GM19452 (cell line): ENCODE data around the gene CRYBA1.

Experiments
- ATAC-seq: cut with Tn5 transposase; IDR thresholded peaks from one replicate; pipeline ENCODE4 v1.9.1; 2021; ENCODE audit not compliant: unreplicated experiment

The CRYBA1 gene

DNA sequence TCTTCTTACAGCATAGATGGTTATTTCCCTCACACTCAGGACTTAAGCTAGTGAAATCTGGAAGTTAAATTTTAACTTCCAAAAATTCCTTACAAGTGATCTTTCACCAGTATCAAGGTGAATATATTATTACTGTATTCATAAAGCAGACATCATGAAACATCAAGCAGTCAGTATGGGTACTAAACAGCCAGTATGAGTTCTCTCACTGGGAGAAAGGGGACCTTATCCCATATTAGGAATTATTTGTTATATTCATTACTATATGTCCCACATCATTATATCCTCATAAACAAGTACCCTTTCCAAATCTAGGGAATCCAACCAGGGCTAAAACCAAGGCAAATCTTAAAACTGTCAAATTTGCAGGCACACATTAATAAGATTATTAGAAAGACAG is 32.0 kb downstream of the CRYBA1 start:
- no peak for ATAC-seq

DNA sequence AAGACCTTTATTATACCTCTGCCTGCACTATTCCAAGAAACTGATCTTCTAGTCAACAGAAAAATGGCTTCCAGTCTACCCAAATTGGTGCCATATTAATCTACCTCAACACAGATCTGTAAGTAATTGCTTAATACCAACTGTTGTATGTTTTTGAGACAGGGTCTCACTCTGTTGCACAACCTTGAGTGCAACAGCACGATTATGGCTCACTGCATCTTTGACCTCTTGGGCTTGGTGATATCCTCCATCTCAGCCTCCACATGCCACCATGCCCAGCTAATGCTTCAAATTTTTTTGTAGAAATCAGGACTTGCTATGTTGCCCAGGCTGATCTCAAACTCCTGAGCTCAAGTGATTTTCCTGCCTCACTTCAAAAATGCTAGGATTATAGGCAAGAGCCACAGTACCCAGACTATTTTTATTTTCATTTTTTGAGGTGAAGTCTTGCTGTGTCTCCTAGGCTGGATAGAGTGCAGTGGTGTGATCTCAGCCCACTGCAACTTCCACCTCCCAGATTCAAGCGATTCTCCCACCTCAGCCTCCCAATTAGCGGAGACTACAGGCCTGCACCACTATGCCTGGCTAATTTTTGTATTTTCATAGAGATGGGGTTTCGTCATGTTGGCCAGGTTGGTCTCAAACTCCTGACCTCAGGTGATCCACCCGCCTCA is 32.9 kb downstream of the CRYBA1 start:
- ATAC-seq = no peak

DNA sequence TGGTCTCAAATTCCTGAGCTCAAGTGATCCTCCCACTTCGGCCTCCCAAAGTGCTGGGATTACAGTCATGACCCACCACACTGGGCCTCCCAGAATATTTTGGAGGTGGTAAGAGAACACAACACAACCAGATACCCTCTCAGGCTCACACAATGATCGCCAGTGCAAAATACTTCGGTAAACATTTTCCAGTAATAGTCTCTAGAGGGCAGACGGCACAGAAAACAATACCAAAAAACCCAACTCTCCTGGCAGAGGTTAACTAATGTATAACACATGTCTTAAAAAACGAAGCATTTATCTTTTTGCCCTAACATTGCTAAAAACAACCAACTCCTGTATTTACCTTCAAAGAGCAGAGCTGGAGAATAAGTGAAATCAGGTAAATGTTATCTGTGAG is 36.8 kb downstream of the CRYBA1 start:
- ATAC-seq = no peak

- no peak for ATAC-seq
Observed at GRCh38 chr17:29283961-29284360, 37.3 kb downstream of the CRYBA1 start.

- no peak for ATAC-seq
Observed at GRCh38 chr17:29289852-29290251, 43.2 kb downstream of the CRYBA1 start.

DNA sequence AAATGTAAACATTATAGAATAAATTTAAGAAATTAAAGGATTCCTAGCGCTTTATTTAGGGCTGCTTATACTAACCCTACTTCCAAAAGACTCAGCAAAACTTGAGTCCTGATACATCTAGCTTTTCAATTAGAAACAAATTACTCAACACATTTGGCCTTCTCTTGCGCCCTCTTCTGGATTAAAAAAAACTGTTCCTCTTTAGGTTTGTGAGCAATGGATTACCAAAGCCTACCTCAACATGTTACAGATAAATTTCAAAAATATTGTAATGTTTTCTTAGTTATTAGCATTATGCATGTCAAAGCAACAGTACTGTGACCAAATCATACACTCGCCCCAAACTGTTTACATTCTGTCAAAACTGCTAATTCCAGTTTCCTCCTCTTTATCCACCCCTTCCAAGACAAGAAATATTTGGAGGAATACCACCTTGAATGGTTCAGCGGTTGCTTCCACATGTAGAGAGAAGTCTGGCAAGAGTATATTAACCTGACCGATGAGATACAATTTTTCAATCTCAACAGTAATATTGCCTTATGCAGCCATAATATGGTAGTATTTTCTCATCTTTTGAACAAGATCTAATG is 44.6 kb downstream of the CRYBA1 start:
- no peak for ATAC-seq

DNA sequence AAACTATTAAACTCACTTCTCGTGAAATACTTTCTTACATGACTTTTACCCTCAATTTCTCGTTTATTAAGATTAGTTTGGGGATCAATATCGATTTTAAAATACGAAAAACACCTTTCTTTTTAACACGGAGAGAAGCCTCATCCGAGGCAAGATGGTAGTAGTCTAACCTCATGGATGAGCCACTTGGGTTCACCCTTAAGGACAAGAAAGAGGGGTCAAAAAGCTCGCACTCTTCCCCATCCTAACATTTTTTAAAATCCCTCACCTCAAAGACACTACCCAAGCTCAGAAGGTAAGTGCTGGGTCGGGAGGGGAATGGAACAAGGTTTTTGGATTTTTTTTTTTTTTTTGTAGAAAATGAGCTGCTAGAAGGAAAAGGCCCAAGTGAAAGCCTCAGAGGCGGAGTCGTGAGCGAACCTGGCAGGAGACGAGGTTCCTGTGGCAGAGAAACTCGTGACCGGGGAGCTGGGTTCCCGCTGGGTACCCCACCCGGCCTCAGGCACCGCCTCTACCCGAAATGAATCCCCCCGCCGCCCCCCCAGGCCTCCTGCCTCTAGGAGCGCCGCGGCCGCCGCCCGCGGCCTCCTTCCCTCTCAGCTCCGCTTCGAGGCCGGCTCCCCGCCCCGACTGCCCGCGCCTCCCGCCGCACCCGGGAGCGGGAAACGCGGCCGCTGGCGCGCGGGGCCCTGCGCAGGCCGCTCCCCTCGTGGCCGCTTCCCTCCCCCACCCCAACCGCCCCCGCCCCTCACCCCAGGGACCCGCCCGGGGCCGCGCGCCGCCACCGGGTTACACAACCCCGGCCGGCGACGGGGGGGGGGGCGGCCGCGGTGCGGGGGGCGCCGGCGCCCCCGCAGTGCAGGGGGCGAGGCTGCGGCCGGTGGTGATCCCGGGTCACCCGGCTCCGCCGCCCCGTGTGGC is 45.7 kb downstream of the CRYBA1 start:
- no peak for ATAC-seq

DNA sequence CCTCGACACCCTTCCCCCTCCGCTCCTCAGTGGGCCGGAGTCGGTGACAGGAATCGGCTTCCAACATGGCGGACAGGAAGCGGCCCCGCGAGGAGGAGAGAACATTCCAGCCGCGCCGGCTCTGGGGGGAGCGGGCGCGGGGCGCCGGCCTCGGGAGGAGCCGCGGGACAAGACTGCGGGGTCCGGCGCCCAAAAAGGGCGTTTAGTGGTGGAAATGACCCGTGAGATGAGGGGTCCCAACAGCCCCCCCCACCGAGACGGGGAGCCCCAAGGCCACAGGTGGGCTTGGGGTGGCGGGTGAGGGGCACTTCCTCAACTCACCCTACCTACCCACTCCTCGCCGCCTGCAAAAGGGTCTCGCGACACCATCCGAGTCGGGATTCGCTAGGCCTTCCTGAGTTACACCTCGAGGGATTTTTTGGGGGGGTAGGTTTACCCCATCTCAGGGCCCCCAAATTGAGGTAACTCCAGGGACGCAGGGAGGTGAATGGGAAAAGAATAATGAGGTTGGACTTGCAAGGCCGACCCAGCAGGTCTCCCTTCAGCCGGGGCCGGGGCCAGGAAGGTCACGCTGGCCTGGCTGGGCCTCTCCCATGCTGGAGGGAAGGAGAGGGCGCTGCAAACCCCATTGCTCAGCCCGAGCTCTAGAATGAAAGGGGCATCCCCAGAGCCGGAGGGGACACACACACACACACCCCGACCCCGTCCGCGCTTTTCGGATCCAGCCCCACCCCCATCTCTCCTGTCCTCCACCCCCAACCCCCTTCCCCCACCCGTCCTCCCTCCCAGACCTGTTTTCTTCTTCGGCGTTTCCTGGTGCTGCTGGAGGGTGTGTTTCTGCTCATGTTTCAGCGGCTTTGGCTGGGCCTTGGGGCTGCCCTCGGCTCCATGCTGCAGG is 46.6 kb downstream of the CRYBA1 start:
- ATAC-seq = no peak

- peak; percentile 81 for ATAC-seq
Observed at GRCh38 chr17:29293890-29294579, 47.4 kb downstream of the CRYBA1 start, which contains the start of gene NUFIP2. TSS of gene NUFIP2 (minus strand) at chr17:29294148. CDS start at chr17:29294059, 89 bp downstream.

DNA sequence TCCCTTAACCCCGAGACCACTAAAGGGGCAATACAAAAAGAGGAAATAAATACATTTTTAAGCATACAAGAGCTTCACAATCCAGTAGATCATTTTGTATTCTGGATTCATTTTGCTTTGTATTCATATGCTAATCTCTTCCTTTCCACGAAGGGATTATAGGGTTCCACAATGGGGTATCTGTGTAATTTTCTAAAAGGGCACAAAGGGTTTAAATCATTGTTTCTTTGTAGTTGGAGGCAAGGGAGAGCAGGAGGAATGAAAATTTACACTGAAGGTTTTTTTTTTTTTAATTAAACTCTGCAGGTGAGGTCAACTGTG is 47.9 kb downstream of the CRYBA1 start:
- no peak for ATAC-seq

DNA sequence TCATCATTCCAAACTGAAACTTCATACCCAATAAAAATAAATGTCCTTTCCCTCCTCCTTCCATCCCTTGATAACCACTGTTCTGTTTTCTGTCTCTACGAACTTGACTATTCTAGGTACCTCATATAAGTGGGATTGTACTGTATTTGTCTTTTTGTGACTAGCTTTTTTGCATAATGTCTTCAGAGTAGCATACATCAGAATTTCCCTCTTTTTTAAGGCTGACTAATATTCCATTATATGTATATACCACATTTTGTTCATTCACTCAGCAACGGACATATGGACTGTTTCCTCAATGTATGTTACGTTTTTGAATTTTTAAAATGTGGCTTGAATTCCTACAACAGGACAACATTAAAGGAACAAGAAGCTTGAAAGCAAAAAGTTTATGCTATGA is 48.8 kb downstream of the CRYBA1 start:
- no peak for ATAC-seq

GRCh38 chr17:29299031-29299430 is 52.4 kb downstream of the CRYBA1 start:
- no peak for ATAC-seq

DNA sequence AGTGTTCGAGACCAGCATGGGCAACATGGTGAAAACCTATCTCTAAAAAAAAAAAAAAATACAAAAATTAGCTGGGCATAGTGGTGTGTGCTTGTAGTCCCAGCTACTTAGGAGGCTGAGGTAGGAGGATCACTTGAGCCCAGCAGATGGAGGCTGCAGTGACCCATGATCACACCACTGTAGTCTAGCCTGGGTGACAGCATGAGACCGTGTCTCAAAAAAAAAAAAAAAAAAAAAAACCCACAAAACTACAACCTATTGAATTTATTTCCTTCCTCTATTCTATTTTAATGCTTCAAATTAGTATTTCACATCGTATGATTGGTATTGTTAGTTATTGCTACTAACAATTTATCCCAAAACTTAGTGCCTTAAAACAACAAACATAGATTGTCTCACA is 56.7 kb downstream of the CRYBA1 start:
- ATAC-seq = no peak
